H9 (cell line): Measurements from ENCODE around the gene ADAR. TPM values are rescaled to one million over a fixed set of nuclear protein-coding genes. Genes with fewer than 3 reads are reported as not detected.

Experiments used
- DNase-seq: peaks from one replicate; pipeline ENCODE4 v3.0.0-alpha.2; 2017
- H2AFZ ChIP-seq: one replicate; pipeline ENCODE4 v1.6.1; 2013; ENCODE audit warnings: mild to moderate bottlenecking, low read length, control low read depth, moderate library complexity
- H2AK5ac ChIP-seq: 2 replicates; pipeline ENCODE4 v1.6.1; 2013; ENCODE audit warnings: low read length, control low read depth, mixed read lengths; ENCODE audit not compliant: insufficient read length
- H2BK120ac ChIP-seq: one replicate; pipeline ENCODE4 v1.6.1; 2013; ENCODE audit warnings: low read depth, mild to moderate bottlenecking, low read length, control low read depth, inconsistent platforms; ENCODE audit not compliant: poor library complexity, severe bottlenecking
- H2BK12ac ChIP-seq: 2 replicates; pipeline ENCODE4 v1.6.1; 2013; ENCODE audit warnings: low read length, control low read depth, mixed read lengths, low read depth; ENCODE audit not compliant: insufficient read length
- H2BK15ac ChIP-seq: 2 replicates; pipeline ENCODE4 v1.6.1; 2013; ENCODE audit warnings: low read depth, low read length, control low read depth
- H2BK20ac ChIP-seq: one replicate; pipeline ENCODE4 v1.6.1; 2013; ENCODE audit warnings: low read depth, mild to moderate bottlenecking, low read length, control low read depth, inconsistent platforms; ENCODE audit not compliant: poor library complexity, severe bottlenecking
- H2BK5ac ChIP-seq: 2 replicates; pipeline ENCODE4 v1.6.1; 2013; ENCODE audit warnings: low read length, control low read depth, mixed read lengths; ENCODE audit not compliant: insufficient read length
- H3K14ac ChIP-seq: 2 replicates; pipeline ENCODE4 v1.6.1; 2013; ENCODE audit warnings: low read length, control low read depth; ENCODE audit not compliant: insufficient read depth
- H3K18ac ChIP-seq: 2 replicates; pipeline ENCODE4 v1.6.1; 2013; ENCODE audit warnings: low read depth, mild to moderate bottlenecking, mixed read lengths, low read length, control low read depth; ENCODE audit not compliant: insufficient read length
- H3K23ac ChIP-seq: 2 replicates; pipeline ENCODE4 v1.6.1; 2013; ENCODE audit warnings: low read length, control low read depth, mixed read lengths, low read depth; ENCODE audit not compliant: insufficient read length
- H3K23me2 ChIP-seq: 2 replicates; pipeline ENCODE4 v1.6.1; 2013; ENCODE audit warnings: low read depth, mild to moderate bottlenecking, mixed read lengths, low read length, control low read depth; ENCODE audit not compliant: insufficient read length, poor library complexity, severe bottlenecking
- H3K27ac ChIP-seq: 2 replicates; pipeline ENCODE4 v1.5.1; 2013; ENCODE audit warnings: low read length, control low read depth, mixed read lengths, low read depth; ENCODE audit not compliant: insufficient read length
- H3K27me3 ChIP-seq: 2 replicates; pipeline ENCODE4 v1.6.1; 2013; ENCODE audit warnings: low read length, control low read depth, inconsistent platforms; ENCODE audit not compliant: insufficient read depth
- H3K4ac ChIP-seq: 2 replicates; pipeline ENCODE4 v1.6.1; 2013; ENCODE audit warnings: low read depth, mild to moderate bottlenecking, control low read depth, inconsistent platforms, low read length, moderate library complexity
- H3K4me1 ChIP-seq: 2 replicates; pipeline ENCODE4 v1.6.1; 2013; ENCODE audit warnings: low read length, control low read depth, inconsistent platforms; ENCODE audit not compliant: insufficient read depth
- H3K4me2 ChIP-seq: 2 replicates; pipeline ENCODE4 v1.6.1; 2013; ENCODE audit warnings: low read length, control low read depth, mixed read lengths; ENCODE audit not compliant: insufficient read length, insufficient read depth
- H3K56ac ChIP-seq: 2 replicates; pipeline ENCODE4 v1.6.1; 2013; ENCODE audit warnings: low read depth, mild to moderate bottlenecking, mixed read lengths, low read length, control low read depth; ENCODE audit not compliant: insufficient read length
- H3K79me1 ChIP-seq: 2 replicates; pipeline ENCODE4 v1.6.1; 2013; ENCODE audit warnings: low read depth, mild to moderate bottlenecking, moderate library complexity, low read length, control low read depth, inconsistent platforms; ENCODE audit not compliant: insufficient read depth, poor library complexity, severe bottlenecking
- H3K79me2 ChIP-seq: 2 replicates; pipeline ENCODE4 v1.6.1; 2013; ENCODE audit warnings: low read length, control low read depth, inconsistent platforms; ENCODE audit not compliant: insufficient read depth
- H3K9ac ChIP-seq: 2 replicates; pipeline ENCODE4 v1.6.1; 2013; ENCODE audit warnings: low read length, control low read depth, mixed read lengths; ENCODE audit not compliant: insufficient read length; ENCODE audit errors: extremely low read depth
- H3K9me3 ChIP-seq: one replicate; pipeline ENCODE4 v1.6.1; 2013; ENCODE audit warnings: low read depth, low read length, inconsistent platforms; ENCODE audit not compliant: control insufficient read depth
- H3T11ph ChIP-seq: one replicate; pipeline ENCODE4 v1.6.1; 2013; ENCODE audit warnings: mild to moderate bottlenecking, low read length, control low read depth, inconsistent platforms
- H4K20me1 ChIP-seq: one replicate; pipeline ENCODE4 v1.6.1; 2013; ENCODE audit not compliant: control insufficient read depth, insufficient read length, insufficient read depth
- H4K5ac ChIP-seq: 2 replicates; pipeline ENCODE4 v1.6.1; 2013; ENCODE audit warnings: low read depth, mild to moderate bottlenecking, mixed read lengths, low read length, control low read depth; ENCODE audit not compliant: insufficient read length
- H4K8ac ChIP-seq: replicated peaks from 2 replicates; pipeline ENCODE4 v1.6.1; 2013; ENCODE audit warnings: low read length, control low read depth, mixed read lengths, low read depth; ENCODE audit not compliant: insufficient read length
- H4K91ac ChIP-seq: 2 replicates; pipeline ENCODE4 v1.6.1; 2013; ENCODE audit warnings: low read depth, mild to moderate bottlenecking, moderate library complexity, mixed read lengths, low read length, control low read depth; ENCODE audit not compliant: insufficient read length
- H3K27ac Mint-ChIP-seq, 3 experiments: 2 replicates in 2 of 3; 3 replicates in 1 of 3; pipeline ENCODE4 v1.8.0; 2020 to 2021; ENCODE audit warnings: mixed read lengths in 3 of 3, mild to moderate bottlenecking in 1 of 3, moderate library complexity in 1 of 3
- H3K27me3 Mint-ChIP-seq: 2 replicates; pipeline ENCODE4 v1.8.0; 2021; ENCODE audit warnings: low read depth, mild to moderate bottlenecking, moderate library complexity, mixed read lengths
- H3K36me3 Mint-ChIP-seq, 3 experiments: 2 replicates in 2 of 3; 3 replicates in 1 of 3; pipeline ENCODE4 v1.8.0; 2020 to 2021; ENCODE audit warnings: low read depth in 3 of 3, mixed read lengths in 3 of 3; ENCODE audit not compliant: insufficient read depth in 1 of 3
- H3K4me1 Mint-ChIP-seq, 2 experiments: 2 replicates each; pipeline ENCODE4 v1.8.0; 2020; ENCODE audit warnings: mixed read lengths in 2 of 2
- H3K4me3 Mint-ChIP-seq, 2 experiments: 2 replicates in 1 of 2; 3 replicates in 1 of 2; pipeline ENCODE4 v1.8.0; 2020 to 2021; ENCODE audit warnings: mild to moderate bottlenecking in 2 of 2, mixed read lengths in 2 of 2, moderate library complexity in 1 of 2
- H3K9me3 Mint-ChIP-seq, 2 experiments: 2 replicates in 1 of 2; 3 replicates in 1 of 2; pipeline ENCODE4 v1.8.0; 2020; ENCODE audit warnings: mild to moderate bottlenecking in 2 of 2, mixed read lengths in 2 of 2, moderate library complexity in 1 of 2
- WGBS: extraction: QIAGEN DNeasy Blood & Tissue Kit; methylation state at CpG from one replicate; pipeline ENCODE4 v1.1.7; 2013; ENCODE audit warnings: missing lambda C conversion rate, low lambda C conversion rate, mixed read lengths; ENCODE audit not compliant: insufficient read length; ENCODE audit errors: extremely low coverage; 5-methylcytosine and 5-hydroxymethylcytosine counted together
- total RNA-seq: library from RNA; stranded (reverse); gene quantifications from 2 replicates; pipeline ENCODE4 v1.2.1, GENCODE V29; 2021
- TF ChIP-seq, protein P1 (sequence below): fragments of 200-600 bp; sonication (generic); conservative IDR thresholded peaks from 3 replicates; pipeline ENCODE4 v1.8.0; 2021; ENCODE audit warnings: antibody characterized with exemption, mild to moderate bottlenecking

Gene ADAR
- total RNA-seq, 1 experiment from 2014 or later: 236 TPM

DNA sequence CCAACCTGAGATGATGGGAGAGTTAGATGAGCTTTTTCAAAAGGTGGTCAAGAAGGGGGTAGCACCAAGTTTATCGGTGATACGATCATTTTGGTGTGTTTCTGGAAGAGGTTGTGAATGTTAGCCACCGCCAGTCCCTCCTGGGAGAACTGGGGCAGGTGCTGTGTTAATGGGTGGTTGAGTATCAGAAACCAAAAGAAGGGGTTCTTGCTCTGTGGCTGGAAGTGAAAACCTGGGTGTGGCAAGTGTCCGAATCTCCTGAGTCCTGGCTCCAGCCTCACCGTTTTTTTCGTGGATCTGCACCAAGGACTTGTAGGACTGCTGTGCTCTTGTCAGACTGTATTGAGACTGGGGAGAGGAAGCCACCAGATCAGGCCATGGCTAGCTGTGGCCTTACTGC is 57.3 kb downstream of the ADAR start:
- H3K36me3 Mint-ChIP-seq: peaks cover 46 to 72% (median 67%) of the 10 kb centered on the region in 3 experiments
- no peak overlapping the region for H2BK5ac ChIP-seq
- no peak overlapping the region for H3K27ac ChIP-seq
- no peak overlapping the region for H2BK15ac ChIP-seq
- no peaks in the 10 kb centered on the region for H3K79me1 ChIP-seq
- peaks cover 2 to 3% of the 10 kb centered on the region in 2 experiments for H3K4me1 Mint-ChIP-seq
- no peak overlapping the region for H3K4me3 Mint-ChIP-seq
- H3K9me3 ChIP-seq: no peaks in the 10 kb centered on the region
- no peaks in the 10 kb centered on the region for H4K20me1 ChIP-seq
- H3K18ac ChIP-seq: no peak overlapping the region
- no peak overlapping the region for H2BK20ac ChIP-seq
- H3K9me3 Mint-ChIP-seq: no peaks in the 10 kb centered on the region
- no peak overlapping the region for H4K91ac ChIP-seq
- WGBS: no CpG with 5 or more reads among the region's 6 CpGs
- H3K23me2 ChIP-seq: no peaks in the 10 kb centered on the region
- H2BK12ac ChIP-seq: no peak overlapping the region
- H3K56ac ChIP-seq: no peak overlapping the region
- no peak overlapping the region for H2AK5ac ChIP-seq
- no peak overlapping the region for H4K5ac ChIP-seq
- H3K4me1 ChIP-seq: no peaks in the 10 kb centered on the region
- no peak overlapping the region for H3K23ac ChIP-seq
- no peak for DNase-seq
- H3K79me2 ChIP-seq: no peaks in the 10 kb centered on the region
- no peak overlapping the region for H3K4me2 ChIP-seq
- no peak overlapping the region for H3K4ac ChIP-seq
- H3K27me3 ChIP-seq: no peaks in the 10 kb centered on the region
- no peak overlapping the region for H2BK120ac ChIP-seq
- no peak overlapping the region for H3K14ac ChIP-seq
- no peak overlapping the region for H3T11ph ChIP-seq
- H2AFZ ChIP-seq: no peak overlapping the region
- TF ChIP-seq, protein P1, sequence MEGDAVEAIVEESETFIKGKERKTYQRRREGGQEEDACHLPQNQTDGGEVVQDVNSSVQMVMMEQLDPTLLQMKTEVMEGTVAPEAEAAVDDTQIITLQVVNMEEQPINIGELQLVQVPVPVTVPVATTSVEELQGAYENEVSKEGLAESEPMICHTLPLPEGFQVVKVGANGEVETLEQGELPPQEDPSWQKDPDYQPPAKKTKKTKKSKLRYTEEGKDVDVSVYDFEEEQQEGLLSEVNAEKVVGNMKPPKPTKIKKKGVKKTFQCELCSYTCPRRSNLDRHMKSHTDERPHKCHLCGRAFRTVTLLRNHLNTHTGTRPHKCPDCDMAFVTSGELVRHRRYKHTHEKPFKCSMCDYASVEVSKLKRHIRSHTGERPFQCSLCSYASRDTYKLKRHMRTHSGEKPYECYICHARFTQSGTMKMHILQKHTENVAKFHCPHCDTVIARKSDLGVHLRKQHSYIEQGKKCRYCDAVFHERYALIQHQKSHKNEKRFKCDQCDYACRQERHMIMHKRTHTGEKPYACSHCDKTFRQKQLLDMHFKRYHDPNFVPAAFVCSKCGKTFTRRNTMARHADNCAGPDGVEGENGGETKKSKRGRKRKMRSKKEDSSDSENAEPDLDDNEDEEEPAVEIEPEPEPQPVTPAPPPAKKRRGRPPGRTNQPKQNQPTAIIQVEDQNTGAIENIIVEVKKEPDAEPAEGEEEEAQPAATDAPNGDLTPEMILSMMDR: no peak
- 0 out of 7 replicates have a peak overlapping the region, but pooled peaks of 1 of the 3 experiments have one; percentile 28 for H3K27ac Mint-ChIP-seq
- H3K9ac ChIP-seq: no peak overlapping the region
- H4K8ac ChIP-seq: no peak overlapping the region
- H3K27me3 Mint-ChIP-seq: no peaks in the 10 kb centered on the region
